ENCODE results near the gene SLC26A2. TPM values are rescaled to one million over a fixed set of nuclear protein-coding genes. Genes with fewer than 3 reads are reported as not detected.
A peak's percentile ranks its signal among the peaks of the same experiment; 100 is the strongest.

The SLC26A2 gene
- total and polyA plus RNA-seq, 2 experiments from 2014 or later, result 3.5 to 11.5 TPM

- Histone ChIP-seq H3K27me3 (ENCODE audit: insufficient read depth) (no peaks in the 10 kb centered on the region), H3K9me2 (ENCODE audit: insufficient read depth) (no peaks in the 10 kb centered on the region), H4K20me1 (replicated peaks; ENCODE audit: insufficient read depth) (no peaks in the 10 kb centered on the region; the same call in none of the 2 replicates), H3F3A (replicated peaks; ENCODE audit: low read depth) (0 out of 2 replicates have a peak, but pooled peaks cover 2% of the 10 kb centered on the region), H2AFZ (no peak overlapping the region), H3K4me2 (no peak overlapping the region), H3K4me1 (ENCODE audit: insufficient read depth) (no peaks in the 10 kb centered on the region; the same call in 1 of the 2 replicates), H3K4me3 (no peak overlapping the region), H3K79me2 (replicated peaks; ENCODE audit: insufficient read depth) (peaks cover 7% of the 10 kb centered on the region; the same call in 1 of the 2 replicates), H3K36me3 (ENCODE audit: insufficient read depth) (peaks cover 39% of the 10 kb centered on the region), H3K27ac (ENCODE audit: low read depth) (no peak overlapping the region)
- Mint-ChIP-seq H3K4me1 (peaks cover 20% of the 10 kb centered on the region), H3K36me3 (ENCODE audit: low read depth) (peaks cover 70% of the 10 kb centered on the region), H3K9me3 (peaks cover 6% of the 10 kb centered on the region; the same call in 1 of the 3 replicates), H3K27ac (peak overlapping the region; percentile 78; the same call in 1 of the 2 replicates), H3K4me3 (no peak overlapping the region), H3K27me3 (ENCODE audit: insufficient read depth, low read depth, poor library complexity) (peaks cover 4% of the 10 kb centered on the region)
- no peak for DNase-seq (ENCODE audit: low spot score)
- no peak for TF ChIP-seq CTCF (conservative IDR thresholded peaks at IDR 0.05; ENCODE audit: low read depth in 2 of 2)
- ATAC-seq, result no peak
These were observed 59.7 kb downstream of the SLC26A2 start for GRCh38 chr5:150020249-150020648.

GRCh38 chr5:150021491-150022157 is 61.1 kb downstream of the SLC26A2 start:
- peak; percentile 24 for DNase-seq (ENCODE audit: low spot score)
- Histone ChIP-seq H3K4me1 (ENCODE audit: insufficient read depth) (no peaks in the 10 kb centered on the region; the same call in 1 of the 2 replicates), H4K20me1 (replicated peaks; ENCODE audit: insufficient read depth) (no peaks in the 10 kb centered on the region; the same call in none of the 2 replicates), H3K4me3 (no peak overlapping the region), H2AFZ (no peak overlapping the region), H3K79me2 (replicated peaks; ENCODE audit: insufficient read depth) (peaks cover 7% of the 10 kb centered on the region; the same call in 1 of the 2 replicates), H3K9me2 (ENCODE audit: insufficient read depth) (no peaks in the 10 kb centered on the region), H3F3A (replicated peaks; ENCODE audit: low read depth) (0 out of 2 replicates have a peak, but pooled peaks cover 2% of the 10 kb centered on the region), H3K27ac (ENCODE audit: low read depth) (peak overlapping the region; percentile 57; the same call in 1 of the 2 replicates), H3K4me2 (0 out of 2 replicates have a peak overlapping the region, but pooled peaks have one; percentile 27), H3K27me3 (ENCODE audit: insufficient read depth) (no peaks in the 10 kb centered on the region), H3K36me3 (ENCODE audit: insufficient read depth) (peaks cover 39% of the 10 kb centered on the region)
- peak overlapping the region; percentile 91 for H3K27ac Mint-ChIP-seq
- ATAC-seq, result peak; percentile 50; the same call in 2 of the 3 replicates
- H3K9me3 Mint-ChIP-seq, result no peaks in the 10 kb centered on the region
- peaks cover 68% of the 10 kb centered on the region for H3K36me3 Mint-ChIP-seq (ENCODE audit: low read depth)
- peaks cover 4% of the 10 kb centered on the region for H3K27me3 Mint-ChIP-seq (ENCODE audit: insufficient read depth, low read depth, poor library complexity)
- peaks cover 20% of the 10 kb centered on the region for H3K4me1 Mint-ChIP-seq
- peak overlapping the region; percentile 30; the same call in 2 of the 3 replicates for H3K4me3 Mint-ChIP-seq
- TF ChIP-seq CTCF (conservative IDR thresholded peaks at IDR 0.05; ENCODE audit: low read depth in 2 of 2), result no peak
- no peak for TF ChIP-seq POLR2AphosphoS5 (IDR thresholded peaks at IDR 0.05; ENCODE audit: low read depth)
- TF ChIP-seq ZNF462 (CRISPR knock-in tag; IDR thresholded peaks at IDR 0.05), result no peak
- no peak for TF ChIP-seq EZH2 (IDR thresholded peaks at IDR 0.05; ENCODE audit: low read depth, unreplicated experiment)
- TF ChIP-seq ETS1 (IDR thresholded peaks at IDR 0.05), result no peak
- TF ChIP-seq CREB1 (CRISPR knock-in tag; IDR thresholded peaks at IDR 0.05; ENCODE audit: low read depth), result no peak
- no peak for TF ChIP-seq JUNB (IDR thresholded peaks at IDR 0.05; ENCODE audit: unreplicated experiment)
- TF ChIP-seq NANOG (IDR thresholded peaks at IDR 0.05; ENCODE audit: borderline replicate concordance), result no peak

Measured in GM23338 (cell line).